GM12878 (cell line): ENCODE results near the gene SLC2A4. TPM values are rescaled to one million over a fixed set of nuclear protein-coding genes. Genes with fewer than 3 reads are reported as not detected.

Source experiments
- BCL11A ChIP-seq: IDR thresholded peaks from 2 replicates; pipeline ENCODE4 v1.6.1; 2011; ENCODE audit warnings: low read depth, low read length
- CBFB ChIP-seq: IDR thresholded peaks from 2 replicates; pipeline ENCODE4 v1.6.1; 2016; ENCODE audit warnings: antibody characterized with exemption, low read depth
- CBX5 ChIP-seq: sonication (generic); IDR thresholded peaks from 2 replicates; pipeline ENCODE4 v1.6.1; 2016; ENCODE audit warnings: low read depth, moderate library complexity, mild to moderate bottlenecking, inconsistent platforms
- DPF2 ChIP-seq: fragments of 450-650 bp; IDR thresholded peaks from 2 replicates; pipeline ENCODE4 v1.6.1; 2017; ENCODE audit warnings: mild to moderate bottlenecking
- MYB ChIP-seq: fragments of 150-350 bp; IDR thresholded peaks from 2 replicates; pipeline ENCODE4 v1.6.1; 2014; ENCODE audit warnings: mild to moderate bottlenecking, low read depth, low read length, borderline replicate concordance
- MYC ChIP-seq: IDR thresholded peaks from 2 replicates; pipeline ENCODE4 v1.6.1; 2011; ENCODE audit warnings: mild to moderate bottlenecking, low read length, moderate library complexity, inconsistent platforms; ENCODE audit not compliant: insufficient read depth, insufficient replicate concordance, insufficient read length, severe bottlenecking
- PAX8 ChIP-seq: fragments of 450-650 bp; IDR thresholded peaks from 2 replicates; pipeline ENCODE4 v1.6.1; 2017; ENCODE audit warnings: mild to moderate bottlenecking, moderate library complexity
- TCF12 ChIP-seq: IDR thresholded peaks from 2 replicates; pipeline ENCODE4 v1.6.1; 2011; ENCODE audit warnings: low read depth, mild to moderate bottlenecking, low read length
- TCF7 ChIP-seq: IDR thresholded peaks from 2 replicates; pipeline ENCODE4 v1.6.1; 2014; ENCODE audit warnings: antibody characterized with exemption, borderline replicate concordance
- WRNIP1 ChIP-seq: IDR thresholded peaks from 2 replicates; pipeline ENCODE4 v1.6.1; 2011; ENCODE audit warnings: low read depth, low read length, improper control_type of control experiment, borderline replicate concordance
- YBX1 ChIP-seq: fragments of 450-650 bp; IDR thresholded peaks from 2 replicates; pipeline ENCODE4 v1.6.1; 2016; ENCODE audit warnings: antibody characterized with exemption
- ZNF274 ChIP-seq: IDR thresholded peaks from one replicate; pipeline ENCODE4 v1.8.0; 2011; ENCODE audit not compliant: insufficient read length, insufficient read depth
- ZSCAN29 ChIP-seq: fragments of 450-650 bp; IDR thresholded peaks from 2 replicates; pipeline ENCODE4 v1.6.1; 2017; ENCODE audit warnings: mild to moderate bottlenecking, moderate library complexity
- polyA plus RNA-seq, 11 experiments: library from polyadenylated mRNA; depleted of rRNA in 4 of 11; unstranded in 6 of 11; stranded (reverse) in 5 of 11; fragments of >200 nt; fragmentation: Nextera tagmentation in 4 of 11; fragmentation: Illumina TruSeq in 1 of 11; extraction: Ambion mirVana in 4 of 11; extraction: Trizol in 1 of 11; gene quantifications; 1 replicate in 1 of 11; 2 replicates in 10 of 11; pipeline versions ENCODE4 v1.2.1 to v1.2.3, GENCODE V29; 2011 to 2016; ENCODE audit warnings: inconsistent platforms in 2 of 11, missing spikeins in 2 of 11, low read depth in 1 of 11
- total RNA-seq, 4 experiments: library from RNA; depleted of rRNA in 3 of 4; stranded (reverse); fragments of >200 nt in 3 of 4; fragmentation: Illumina TruSeq in 1 of 4; extraction: Trizol in 1 of 4; gene quantifications; 2 replicates each; pipeline versions ENCODE4 v1.2.1 to v1.2.3, GENCODE V29; 2013 to 2021
- TF ChIP-seq, protein P1 (sequence below): IDR thresholded peaks from 2 replicates; pipeline ENCODE4 v1.6.1; 2012; ENCODE audit warnings: improper control_type of control experiment, low read depth, low read length; ENCODE audit not compliant: insufficient replicate concordance
- TF ChIP-seq, protein P2 (sequence below): fragments of 450-650 bp; IDR thresholded peaks from 2 replicates; pipeline ENCODE4 v1.6.1; 2017; ENCODE audit warnings: mild to moderate bottlenecking, low read depth, inconsistent platforms; ENCODE audit not compliant: poor library complexity, severe bottlenecking
- TF ChIP-seq, protein P3 (sequence below): IDR thresholded peaks from 2 replicates; pipeline ENCODE4 v1.6.1; 2012; ENCODE audit warnings: low read depth, low read length, improper control_type of control experiment
- TF ChIP-seq, protein P4 (sequence below): fragments of 450-650 bp; IDR thresholded peaks from 2 replicates; pipeline ENCODE4 v1.6.1; 2017; ENCODE audit warnings: mild to moderate bottlenecking, moderate library complexity

SLC2A4 gene
- total and polyA plus RNA-seq, 10 of the 15 experiments (the other 5 are each of a cell fraction or from before 2014, with no cell fraction given): 0.03 to 0.23 (median 0.04) TPM; not detected in 4

DNA sequence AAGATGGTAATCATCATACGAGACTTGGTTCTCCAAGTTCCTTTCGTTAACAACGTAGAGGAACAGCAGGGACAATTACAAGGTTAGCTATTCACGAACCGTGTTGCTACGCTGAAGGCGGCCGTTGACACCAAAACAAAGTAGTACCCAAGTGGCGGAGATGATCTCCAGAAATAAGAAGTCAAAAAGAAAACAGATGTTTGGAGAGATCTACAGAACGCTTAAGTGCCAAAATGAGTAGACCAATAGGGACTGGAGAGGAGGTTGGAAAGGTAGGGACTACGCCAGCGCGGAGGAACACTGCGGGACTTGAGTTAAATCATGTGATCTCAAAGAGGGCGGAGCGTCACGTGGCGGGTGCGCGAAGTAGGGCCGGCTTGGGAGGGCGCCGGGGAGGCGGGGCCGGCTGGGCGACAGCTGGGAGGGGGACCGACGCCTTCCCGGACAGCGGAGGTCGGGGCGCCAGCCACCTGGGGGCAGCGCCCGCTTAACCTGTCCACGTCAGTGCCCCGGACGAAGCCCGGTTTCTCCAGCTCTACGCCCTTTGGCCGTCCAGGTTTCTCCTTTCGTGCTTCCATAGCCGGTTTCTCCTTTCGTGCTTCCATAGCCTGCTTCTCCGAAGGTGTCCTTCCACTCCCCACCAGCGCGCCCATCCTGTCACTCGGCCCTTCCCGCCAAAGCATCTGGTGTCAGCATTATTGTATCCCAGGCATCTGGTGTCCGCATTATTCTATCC lies 38.6 kb upstream of the SLC2A4 start (continued):
- TF ChIP-seq, protein P1, sequence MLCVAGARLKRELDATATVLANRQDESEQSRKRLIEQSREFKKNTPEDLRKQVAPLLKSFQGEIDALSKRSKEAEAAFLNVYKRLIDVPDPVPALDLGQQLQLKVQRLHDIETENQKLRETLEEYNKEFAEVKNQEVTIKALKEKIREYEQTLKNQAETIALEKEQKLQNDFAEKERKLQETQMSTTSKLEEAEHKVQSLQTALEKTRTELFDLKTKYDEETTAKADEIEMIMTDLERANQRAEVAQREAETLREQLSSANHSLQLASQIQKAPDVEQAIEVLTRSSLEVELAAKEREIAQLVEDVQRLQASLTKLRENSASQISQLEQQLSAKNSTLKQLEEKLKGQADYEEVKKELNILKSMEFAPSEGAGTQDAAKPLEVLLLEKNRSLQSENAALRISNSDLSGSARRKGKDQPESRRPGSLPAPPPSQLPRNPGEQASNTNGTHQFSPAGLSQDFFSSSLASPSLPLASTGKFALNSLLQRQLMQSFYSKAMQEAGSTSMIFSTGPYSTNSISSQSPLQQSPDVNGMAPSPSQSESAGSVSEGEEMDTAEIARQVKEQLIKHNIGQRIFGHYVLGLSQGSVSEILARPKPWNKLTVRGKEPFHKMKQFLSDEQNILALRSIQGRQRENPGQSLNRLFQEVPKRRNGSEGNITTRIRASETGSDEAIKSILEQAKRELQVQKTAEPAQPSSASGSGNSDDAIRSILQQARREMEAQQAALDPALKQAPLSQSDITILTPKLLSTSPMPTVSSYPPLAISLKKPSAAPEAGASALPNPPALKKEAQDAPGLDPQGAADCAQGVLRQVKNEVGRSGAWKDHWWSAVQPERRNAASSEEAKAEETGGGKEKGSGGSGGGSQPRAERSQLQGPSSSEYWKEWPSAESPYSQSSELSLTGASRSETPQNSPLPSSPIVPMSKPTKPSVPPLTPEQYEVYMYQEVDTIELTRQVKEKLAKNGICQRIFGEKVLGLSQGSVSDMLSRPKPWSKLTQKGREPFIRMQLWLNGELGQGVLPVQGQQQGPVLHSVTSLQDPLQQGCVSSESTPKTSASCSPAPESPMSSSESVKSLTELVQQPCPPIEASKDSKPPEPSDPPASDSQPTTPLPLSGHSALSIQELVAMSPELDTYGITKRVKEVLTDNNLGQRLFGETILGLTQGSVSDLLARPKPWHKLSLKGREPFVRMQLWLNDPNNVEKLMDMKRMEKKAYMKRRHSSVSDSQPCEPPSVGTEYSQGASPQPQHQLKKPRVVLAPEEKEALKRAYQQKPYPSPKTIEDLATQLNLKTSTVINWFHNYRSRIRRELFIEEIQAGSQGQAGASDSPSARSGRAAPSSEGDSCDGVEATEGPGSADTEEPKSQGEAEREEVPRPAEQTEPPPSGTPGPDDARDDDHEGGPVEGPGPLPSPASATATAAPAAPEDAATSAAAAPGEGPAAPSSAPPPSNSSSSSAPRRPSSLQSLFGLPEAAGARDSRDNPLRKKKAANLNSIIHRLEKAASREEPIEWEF: no peak
- TF ChIP-seq PAX8 (peak; percentile 74; the same call in 1 of the 2 replicates), TCF7 (no peak), DPF2 (peak; percentile 55; the same call in 1 of the 2 replicates), CBX5 (no peak), CBFB (peak; percentile 50; the same call in 1 of the 2 replicates), WRNIP1 (no peak), ZNF274 (no peak), MYC (peak; percentile 65), BCL11A (0 out of 2 replicates have a peak, but pooled peaks have one; percentile 26), TCF12 (peak; percentile 57; the same call in 1 of the 2 replicates), ZSCAN29 (no peak), YBX1 (no peak), MYB (no peak)
- TF ChIP-seq, protein P2, sequence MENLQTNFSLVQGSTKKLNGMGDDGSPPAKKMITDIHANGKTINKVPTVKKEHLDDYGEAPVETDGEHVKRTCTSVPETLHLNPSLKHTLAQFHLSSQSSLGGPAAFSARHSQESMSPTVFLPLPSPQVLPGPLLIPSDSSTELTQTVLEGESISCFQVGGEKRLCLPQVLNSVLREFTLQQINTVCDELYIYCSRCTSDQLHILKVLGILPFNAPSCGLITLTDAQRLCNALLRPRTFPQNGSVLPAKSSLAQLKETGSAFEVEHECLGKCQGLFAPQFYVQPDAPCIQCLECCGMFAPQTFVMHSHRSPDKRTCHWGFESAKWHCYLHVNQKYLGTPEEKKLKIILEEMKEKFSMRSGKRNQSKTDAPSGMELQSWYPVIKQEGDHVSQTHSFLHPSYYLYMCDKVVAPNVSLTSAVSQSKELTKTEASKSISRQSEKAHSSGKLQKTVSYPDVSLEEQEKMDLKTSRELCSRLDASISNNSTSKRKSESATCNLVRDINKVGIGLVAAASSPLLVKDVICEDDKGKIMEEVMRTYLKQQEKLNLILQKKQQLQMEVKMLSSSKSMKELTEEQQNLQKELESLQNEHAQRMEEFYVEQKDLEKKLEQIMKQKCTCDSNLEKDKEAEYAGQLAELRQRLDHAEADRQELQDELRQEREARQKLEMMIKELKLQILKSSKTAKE: peak; percentile 95
- TF ChIP-seq, protein P3, sequence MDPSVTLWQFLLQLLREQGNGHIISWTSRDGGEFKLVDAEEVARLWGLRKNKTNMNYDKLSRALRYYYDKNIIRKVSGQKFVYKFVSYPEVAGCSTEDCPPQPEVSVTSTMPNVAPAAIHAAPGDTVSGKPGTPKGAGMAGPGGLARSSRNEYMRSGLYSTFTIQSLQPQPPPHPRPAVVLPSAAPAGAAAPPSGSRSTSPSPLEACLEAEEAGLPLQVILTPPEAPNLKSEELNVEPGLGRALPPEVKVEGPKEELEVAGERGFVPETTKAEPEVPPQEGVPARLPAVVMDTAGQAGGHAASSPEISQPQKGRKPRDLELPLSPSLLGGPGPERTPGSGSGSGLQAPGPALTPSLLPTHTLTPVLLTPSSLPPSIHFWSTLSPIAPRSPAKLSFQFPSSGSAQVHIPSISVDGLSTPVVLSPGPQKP: 0 out of 2 replicates have a peak, but pooled peaks have one; percentile 27
- TF ChIP-seq, protein P4, sequence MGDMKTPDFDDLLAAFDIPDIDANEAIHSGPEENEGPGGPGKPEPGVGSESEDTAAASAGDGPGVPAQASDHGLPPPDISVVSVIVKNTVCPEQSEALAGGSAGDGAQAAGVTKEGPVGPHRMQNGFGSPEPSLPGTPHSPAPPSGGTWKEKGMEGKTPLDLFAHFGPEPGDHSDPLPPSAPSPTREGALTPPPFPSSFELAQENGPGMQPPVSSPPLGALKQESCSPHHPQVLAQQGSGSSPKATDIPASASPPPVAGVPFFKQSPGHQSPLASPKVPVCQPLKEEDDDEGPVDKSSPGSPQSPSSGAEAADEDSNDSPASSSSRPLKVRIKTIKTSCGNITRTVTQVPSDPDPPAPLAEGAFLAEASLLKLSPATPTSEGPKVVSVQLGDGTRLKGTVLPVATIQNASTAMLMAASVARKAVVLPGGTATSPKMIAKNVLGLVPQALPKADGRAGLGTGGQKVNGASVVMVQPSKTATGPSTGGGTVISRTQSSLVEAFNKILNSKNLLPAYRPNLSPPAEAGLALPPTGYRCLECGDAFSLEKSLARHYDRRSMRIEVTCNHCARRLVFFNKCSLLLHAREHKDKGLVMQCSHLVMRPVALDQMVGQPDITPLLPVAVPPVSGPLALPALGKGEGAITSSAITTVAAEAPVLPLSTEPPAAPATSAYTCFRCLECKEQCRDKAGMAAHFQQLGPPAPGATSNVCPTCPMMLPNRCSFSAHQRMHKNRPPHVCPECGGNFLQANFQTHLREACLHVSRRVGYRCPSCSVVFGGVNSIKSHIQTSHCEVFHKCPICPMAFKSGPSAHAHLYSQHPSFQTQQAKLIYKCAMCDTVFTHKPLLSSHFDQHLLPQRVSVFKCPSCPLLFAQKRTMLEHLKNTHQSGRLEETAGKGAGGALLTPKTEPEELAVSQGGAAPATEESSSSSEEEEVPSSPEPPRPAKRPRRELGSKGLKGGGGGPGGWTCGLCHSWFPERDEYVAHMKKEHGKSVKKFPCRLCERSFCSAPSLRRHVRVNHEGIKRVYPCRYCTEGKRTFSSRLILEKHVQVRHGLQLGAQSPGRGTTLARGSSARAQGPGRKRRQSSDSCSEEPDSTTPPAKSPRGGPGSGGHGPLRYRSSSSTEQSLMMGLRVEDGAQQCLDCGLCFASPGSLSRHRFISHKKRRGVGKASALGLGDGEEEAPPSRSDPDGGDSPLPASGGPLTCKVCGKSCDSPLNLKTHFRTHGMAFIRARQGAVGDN: peak; percentile 57; the same call in 1 of the 2 replicates
